HEK293T (cell line): ENCODE measurements around the gene TMTC1.

Experiments
- CTBP1 ChIP-seq: fragments of 450-650 bp; IDR thresholded peaks from 2 replicates; pipeline ENCODE4 v1.6.1; 2016; ENCODE audit warnings: borderline replicate concordance
- FOXK2 ChIP-seq: fragments of 450-650 bp; IDR thresholded peaks from 2 replicates; pipeline ENCODE4 v1.6.1; 2016; ENCODE audit warnings: mild to moderate bottlenecking
- L3MBTL2 ChIP-seq: fragments of 450-650 bp; conservative IDR thresholded peaks from 2 replicates; pipeline ENCODE4 v1.6.1; 2016; ENCODE audit warnings: mild to moderate bottlenecking
- LEF1 ChIP-seq: fragments of 450-650 bp; IDR thresholded peaks from 2 replicates; pipeline ENCODE4 v1.6.1; 2017; ENCODE audit warnings: mild to moderate bottlenecking, borderline replicate concordance
- SP1 ChIP-seq: fragments of 450-650 bp; IDR thresholded peaks from 2 replicates; pipeline ENCODE4 v1.6.1; 2017
- SUZ12 ChIP-seq: fragments of 450-650 bp; IDR thresholded peaks from 2 replicates; pipeline ENCODE4 v1.6.1; 2016; ENCODE audit warnings: mild to moderate bottlenecking
- TARDBP ChIP-seq: fragments of 450-650 bp; IDR thresholded peaks from 2 replicates; pipeline ENCODE4 v1.6.1; 2016
- ZNF384 ChIP-seq: fragments of 450-650 bp; IDR thresholded peaks from 2 replicates; pipeline ENCODE4 v1.6.1; 2016

DNA sequence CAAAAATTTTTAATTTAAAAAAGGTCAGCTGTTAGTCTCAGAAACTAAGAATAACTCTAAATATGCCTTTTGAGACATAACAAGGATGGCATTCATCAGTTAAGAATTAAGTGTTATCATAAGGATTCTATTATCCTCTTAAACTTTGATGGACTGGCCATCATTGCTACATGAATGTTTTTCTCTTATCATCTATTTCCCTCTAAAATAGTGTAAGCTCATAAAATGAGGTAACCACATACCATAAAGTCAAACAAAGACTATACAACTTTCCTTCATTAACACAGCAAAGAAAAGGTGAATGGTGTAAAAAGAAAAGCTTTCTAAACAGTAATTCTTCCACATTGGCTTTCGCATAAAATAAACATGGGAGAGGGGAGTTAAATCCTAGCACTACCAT is 41.1 kb downstream of the TMTC1 start:
- TF ChIP-seq LEF1 (no peak), TARDBP (no peak), SP1 (no peak), L3MBTL2 (no peak), SUZ12 (no peak), CTBP1 (no peak), FOXK2 (no peak), ZNF384 (no peak)
